Islet precursor cell (in vitro differentiated cells): ENCODE results near the gene RNF103.

ENCODE experiments used
- DNase-seq: peaks from one replicate; pipeline ENCODE4 v3.0.0-alpha.2; 2018

Gene RNF103

GRCh38 chr2:86562922-86563649 is 60.6 kb downstream of the RNF103 start, which contains the start of gene CHMP3:
TSS of gene CHMP3 (minus strand) at chr2:86563443. CDS start at chr2:86563348, 95 bp downstream.
- DNase-seq: peak; percentile 98

GRCh38 chr2:86562485-86562921 is 61.2 kb downstream of the RNF103 start:
- no peak for DNase-seq

GRCh38 chr2:86557836-86558235 is 65.8 kb downstream of the RNF103 start:
- no peak for DNase-seq

GRCh38 chr2:86556508-86556907 is 67.2 kb downstream of the RNF103 start:
- peak; percentile 56 for DNase-seq
